CD1c-positive myeloid dendritic cell (primary cell): Measurements from ENCODE around the gene PLEKHM2.

ENCODE experiments used
- DNase-seq: peaks from one replicate; pipeline ENCODE4 v3.0.0-alpha.2; 2016; ENCODE audit errors: extremely low spot score

Gene PLEKHM2

DNA sequence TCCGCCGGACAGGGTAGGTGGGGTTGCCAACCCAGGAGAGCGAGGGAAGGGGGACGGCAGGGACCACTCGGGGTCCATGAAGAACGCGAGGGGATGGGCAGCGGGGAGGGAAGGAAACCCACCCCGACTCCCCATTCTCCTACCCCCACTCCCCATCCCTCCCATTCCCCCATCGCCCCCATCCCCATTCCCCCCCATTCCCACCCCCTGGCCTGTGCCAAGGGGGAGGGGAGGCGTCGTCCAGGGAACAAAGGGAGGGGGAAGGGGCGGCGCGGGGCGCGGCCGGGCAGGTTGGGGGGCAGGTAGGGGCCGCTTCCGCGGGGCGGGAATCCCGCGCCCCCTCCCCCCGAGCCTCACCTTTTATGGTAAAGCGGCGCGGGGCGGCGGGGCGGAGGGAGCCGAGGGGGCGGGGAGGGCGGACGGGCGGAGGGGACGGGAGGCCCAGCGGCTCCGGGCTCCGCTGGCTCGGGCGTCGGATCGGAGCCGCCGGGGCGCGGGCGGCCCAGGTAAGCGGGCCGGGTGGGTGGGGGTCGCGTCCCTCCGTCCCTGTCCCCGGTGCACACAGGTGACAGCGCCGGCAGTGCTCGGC is 74.3 kb downstream of the PLEKHM2 start, which contains the start of gene FBLIM1:
Gene FBLIM1, plus strand, starts transcription at position 453 of the 589 bp plus-strand sequence. CDS start 6,189 bp downstream, outside the sequence.
- DNase-seq = no peak

DNA sequence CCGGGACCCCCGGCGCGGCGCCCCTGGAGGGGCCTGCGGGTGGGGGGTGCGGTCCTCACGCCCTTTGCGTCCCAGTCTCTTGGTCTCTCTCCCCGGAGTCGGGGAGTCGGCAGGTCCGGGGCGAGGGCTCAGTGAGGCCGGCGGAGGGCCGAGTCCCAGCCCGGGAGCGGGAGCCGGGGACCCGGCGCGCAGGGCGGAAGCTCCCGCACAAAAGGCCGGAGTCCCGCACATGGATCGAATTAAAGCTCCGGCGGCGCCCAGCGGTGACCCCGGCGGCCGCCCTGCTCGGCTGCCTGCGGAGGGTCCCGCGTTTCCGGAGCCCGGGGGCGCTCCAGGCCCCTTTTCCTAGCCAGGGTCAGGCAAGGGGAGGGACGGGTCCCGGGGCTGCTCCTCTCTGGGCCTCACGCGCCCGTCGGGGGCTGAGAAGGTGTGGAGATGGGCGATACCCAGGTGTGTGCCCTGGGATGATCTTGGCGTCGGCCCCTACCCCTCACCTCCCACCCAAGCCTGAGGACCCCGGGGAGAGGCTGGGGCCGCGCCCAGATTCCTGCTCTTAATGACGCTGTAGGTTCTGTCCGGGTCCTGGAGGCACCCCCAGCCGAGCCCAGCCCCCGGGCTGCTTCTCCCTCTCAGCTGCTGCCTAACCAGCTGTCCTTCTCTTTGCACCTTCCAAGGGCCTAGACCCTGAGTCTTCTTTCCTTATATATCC is 75.0 kb downstream of the PLEKHM2 start:
- no peak for DNase-seq

DNA sequence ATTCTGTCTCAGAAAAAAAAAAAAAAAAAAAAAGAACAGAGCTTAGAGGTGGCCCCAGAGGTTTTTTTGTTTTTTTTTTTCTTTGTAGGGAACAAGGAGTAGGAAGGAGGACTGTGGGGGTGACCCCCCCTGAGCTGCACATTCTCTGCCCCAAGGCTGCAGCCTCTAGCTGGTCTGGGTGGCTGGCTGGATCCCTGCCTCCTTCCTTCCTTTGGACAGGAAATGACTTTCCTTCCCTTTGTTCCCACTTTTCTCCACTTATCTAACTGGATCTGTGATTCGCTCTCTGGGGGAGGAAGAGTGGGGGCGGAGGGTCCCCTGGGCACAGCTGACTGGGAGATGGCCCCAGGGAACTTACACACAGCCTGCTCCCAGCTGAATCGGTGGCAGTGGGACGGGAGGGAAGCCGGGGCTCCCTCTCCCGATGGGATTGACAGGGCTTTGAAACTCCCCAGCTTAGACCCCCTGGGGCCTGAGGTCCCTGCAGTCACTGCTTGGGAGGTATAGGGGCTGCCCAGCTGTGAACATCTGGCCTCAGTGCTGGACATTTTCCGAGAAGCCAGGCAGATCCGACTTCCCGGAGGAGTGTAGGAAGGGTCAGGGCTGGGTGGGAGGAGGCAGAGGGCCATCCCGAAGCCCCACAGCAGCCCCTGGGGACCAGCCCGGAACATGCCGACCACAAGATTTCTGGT is 76.5 kb downstream of the PLEKHM2 start:
- no peak for DNase-seq

DNA sequence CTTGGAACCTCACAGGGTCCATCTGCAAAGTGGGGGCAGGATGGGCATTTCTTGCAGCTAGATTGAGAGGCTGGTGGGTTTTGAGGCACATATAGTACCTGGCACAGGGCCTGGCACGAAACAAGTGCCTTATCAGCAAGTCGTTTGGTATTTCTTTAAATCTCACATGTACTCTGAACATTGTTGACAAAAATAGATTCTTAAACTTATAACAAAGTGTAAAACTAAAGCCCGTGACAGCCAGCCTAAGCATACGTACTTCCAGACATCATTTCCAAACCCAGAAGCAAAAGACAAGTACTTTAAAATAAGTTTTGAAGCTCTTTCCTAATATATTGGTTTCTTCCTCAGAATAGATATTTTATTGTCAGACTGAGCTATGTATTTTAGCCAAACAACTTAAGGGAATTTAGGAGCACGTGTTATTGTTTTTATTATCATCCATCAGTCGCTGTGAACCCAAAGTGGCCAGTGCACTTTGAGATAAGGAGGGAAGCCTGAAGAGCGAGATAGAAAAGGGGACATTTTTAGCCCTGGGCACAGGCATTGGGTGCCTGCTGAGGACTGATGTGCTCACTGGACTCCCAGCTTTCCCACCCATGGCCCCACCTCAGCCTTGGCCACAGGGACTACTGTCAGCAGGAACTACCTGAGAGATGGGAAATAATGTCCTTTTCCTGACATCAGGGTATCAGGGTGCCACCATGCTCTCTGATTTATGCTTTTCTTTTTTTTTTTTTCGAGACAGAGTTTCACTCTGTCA is 77.4 kb downstream of the PLEKHM2 start:
- DNase-seq = no peak

DNA sequence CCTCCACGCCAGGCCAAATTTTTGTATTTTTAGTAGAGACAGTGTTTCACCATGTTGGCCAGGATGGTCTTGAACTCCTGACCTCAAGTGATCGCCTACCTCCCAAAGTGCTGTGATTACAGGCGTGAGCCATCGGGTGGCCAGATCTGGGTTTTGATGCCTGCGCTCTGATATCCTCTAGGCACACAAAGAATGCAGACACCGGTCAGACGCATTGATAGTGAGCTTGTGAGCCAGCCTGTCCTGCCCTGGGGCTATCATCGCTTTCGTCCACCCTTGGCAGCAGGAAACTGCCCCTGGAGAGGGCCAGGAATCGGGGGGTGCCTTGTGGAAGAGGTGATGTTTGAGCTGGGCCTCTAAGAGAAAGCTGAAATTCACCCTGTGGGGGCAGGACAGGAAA is 78.4 kb downstream of the PLEKHM2 start:
- DNase-seq = no peak

DNA sequence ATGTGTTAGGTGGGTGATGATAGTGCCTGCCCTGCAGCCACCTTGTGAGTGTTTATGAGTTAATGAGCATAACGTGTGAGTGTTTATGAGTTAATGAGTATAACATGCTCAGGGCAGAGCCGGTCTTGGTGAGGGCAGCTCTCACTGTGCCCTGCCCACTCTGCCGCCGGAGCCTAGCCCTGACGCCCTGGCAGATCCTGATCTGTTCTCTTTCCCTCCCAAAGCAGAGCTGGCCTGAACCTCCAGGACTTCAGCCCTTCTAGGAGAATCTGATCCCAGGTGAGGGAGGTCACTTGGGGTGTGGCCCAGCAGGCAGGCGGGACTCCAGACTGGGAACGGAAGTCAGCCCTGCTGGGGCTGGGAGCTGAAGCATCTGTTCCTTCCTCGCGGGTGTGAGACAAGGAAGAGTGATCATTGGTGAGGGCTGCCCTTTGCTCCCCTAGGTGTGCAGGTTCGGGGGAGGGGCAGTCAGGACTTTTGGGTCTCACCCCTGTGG is 80.2 kb downstream of the PLEKHM2 start:
- no peak for DNase-seq

DNA sequence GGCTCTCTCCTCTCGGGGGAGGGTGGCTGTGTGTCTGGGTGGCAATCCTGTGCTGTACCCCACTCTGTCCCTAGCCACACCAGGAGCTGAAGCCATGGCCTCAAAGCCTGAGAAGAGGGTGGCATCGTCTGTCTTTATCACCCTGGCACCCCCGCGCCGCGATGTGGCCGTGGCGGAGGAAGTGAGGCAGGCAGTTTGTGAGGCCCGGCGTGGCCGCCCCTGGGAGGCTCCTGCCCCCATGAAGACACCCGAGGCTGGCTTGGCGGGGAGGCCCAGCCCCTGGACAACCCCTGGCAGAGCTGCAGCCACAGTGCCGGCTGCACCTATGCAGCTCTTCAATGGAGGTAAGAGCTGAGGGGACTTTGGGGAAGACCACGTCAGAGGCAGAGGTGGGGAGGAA is 80.8 kb downstream of the PLEKHM2 start:
- DNase-seq = no peak

DNA sequence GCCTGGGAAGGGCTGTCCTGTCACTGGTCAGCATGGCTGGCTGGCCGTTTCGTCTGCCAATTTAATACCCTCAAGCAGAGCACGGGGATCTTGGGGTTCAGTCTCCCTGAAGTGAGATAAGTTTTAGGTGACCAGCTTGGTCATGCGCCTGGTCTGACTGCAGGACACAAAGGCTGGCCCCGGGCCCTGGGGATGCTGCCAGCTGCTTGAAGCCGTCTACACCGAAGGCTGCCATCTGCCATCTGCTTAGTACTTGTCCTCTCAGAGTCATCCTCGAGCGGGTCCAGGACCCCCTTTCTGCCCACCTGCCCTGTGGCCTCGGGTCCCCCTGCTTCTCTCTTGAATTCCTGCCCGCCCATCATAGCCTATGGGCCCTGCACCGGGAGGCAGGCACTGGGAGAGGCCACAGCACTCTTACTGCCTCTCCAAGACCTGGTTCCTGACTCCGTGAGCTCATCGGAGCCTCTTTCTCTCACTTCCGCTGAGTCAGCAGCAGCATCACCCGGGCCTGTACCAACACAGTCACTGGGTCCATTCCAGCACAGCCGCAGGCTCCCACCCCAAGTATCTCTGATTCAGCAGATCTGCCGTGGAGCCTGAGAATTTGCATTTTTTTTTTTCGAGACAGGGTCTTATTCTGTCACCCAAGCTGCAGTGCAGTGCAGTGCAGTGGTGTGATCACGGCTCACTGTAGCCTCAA is 81.5 kb downstream of the PLEKHM2 start:
- no peak for DNase-seq

DNA sequence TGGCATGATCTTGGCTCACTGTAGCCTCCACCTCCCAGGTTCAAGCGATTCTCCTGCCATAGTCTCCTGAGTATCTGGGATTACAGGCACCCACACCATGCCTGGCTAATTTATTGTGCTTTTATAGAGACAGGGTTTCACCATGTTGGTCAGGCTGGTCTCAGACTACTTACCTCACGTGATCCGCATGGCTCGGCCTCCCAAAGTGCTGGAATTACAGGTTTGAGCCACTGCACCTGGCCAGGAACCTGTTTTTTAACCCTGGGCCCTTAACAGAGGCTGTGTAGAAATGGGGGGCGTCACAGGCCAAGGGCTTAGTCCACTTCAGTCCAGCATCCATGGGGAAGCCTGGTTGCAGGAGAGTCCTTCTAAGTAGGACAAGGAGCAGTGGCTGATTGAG is 83.8 kb downstream of the PLEKHM2 start:
- DNase-seq = no peak

DNA sequence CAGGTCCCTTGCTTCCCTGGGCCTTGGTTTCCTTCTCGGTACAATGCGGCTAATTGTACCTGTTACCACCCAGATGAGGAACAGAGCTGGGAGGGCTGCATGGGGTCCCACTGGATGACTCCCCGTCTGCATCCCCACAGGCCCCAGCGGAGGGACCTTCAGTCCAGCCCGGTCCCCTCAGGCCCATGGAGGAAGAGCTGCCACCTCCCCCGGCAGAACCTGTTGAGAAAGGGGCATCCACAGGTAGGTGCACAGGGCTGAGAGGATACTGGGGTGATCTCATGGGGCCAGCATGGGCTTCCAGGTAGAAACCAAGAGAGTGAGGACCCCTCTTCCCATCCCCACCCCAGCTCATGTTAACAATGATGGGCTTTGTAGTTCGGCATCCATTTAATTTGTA is 84.3 kb downstream of the PLEKHM2 start:
- no peak for DNase-seq

DNA sequence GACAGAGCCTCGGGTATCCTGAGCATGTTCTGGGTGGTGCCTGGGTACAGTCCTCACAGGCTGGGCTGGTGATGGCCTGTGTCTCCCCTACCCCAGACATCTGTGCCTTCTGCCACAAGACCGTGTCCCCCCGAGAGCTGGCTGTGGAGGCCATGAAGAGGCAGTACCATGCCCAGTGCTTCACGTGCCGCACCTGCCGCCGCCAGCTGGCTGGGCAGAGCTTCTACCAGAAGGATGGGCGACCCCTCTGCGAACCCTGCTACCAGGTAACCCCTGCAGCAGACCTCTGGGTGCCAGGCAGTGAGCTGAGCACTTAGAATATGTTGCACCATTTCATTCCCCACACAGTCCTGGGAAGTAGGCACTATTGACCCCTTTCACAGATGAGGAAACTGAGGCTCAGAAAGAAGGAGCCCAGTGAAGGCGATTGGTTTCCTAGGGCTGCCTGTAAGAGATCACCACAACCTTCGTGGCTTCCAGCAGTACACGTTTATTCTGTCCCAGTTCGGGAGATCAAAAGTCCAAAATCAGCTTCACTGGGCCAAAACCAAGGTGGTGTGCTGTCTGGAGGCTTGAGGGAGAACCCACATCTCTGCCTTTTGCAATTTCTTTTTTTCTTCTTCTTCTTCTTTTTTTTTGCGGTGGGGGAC is 86.3 kb downstream of the PLEKHM2 start:
- no peak for DNase-seq

DNA sequence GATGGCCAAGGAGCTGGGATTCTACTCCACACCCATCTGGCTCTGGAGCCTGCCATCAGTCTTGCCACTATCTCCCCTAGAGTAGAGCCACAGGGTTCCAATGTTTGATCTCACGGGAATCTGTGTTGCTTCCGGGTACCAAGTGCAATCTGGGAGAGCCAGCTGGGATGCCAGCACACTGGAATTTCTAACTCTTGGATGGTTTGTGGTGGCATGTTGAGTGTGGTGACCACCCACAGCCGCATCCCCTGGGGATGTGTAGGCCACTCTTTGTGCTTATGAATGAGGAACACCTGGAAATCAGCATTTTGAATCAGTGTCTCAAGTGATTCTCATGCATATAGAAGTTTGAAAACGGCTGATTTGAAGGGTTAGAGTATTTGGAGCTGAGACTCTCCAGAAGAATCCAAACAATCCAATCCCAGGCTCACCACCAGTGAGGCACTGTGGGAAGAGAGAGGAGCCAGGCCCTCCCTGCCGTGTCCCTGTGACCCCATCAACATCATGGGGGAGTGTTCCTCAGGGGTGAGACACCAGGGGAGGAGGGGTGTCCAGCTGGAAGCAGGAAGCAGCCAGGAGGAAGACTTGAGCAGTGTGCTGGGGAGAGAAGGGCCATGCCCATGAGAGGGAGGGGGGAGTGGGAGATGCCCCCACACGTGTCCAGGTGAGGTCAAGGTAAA is 87.9 kb downstream of the PLEKHM2 start:
- DNase-seq = no peak

DNA sequence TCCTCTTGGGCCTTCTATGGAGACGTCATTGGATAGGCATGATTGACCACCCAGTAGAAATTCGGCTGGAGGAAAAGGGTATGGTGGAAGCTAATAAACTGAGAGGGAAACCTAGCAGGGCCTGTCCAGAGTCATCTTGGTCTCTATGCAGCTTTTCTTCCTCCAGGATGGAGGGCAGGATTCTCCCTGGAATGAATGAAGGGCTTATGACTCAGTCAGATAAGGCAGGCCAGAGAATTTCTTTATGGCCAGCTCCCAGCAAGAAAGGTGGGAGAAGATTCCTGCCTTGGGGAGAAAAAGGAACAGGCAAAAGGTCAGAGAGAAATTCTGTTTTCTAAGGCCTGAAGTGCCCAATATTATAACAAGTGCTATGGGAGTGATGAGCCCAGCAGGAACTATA is 91.6 kb downstream of the PLEKHM2 start:
- no peak for DNase-seq

DNA sequence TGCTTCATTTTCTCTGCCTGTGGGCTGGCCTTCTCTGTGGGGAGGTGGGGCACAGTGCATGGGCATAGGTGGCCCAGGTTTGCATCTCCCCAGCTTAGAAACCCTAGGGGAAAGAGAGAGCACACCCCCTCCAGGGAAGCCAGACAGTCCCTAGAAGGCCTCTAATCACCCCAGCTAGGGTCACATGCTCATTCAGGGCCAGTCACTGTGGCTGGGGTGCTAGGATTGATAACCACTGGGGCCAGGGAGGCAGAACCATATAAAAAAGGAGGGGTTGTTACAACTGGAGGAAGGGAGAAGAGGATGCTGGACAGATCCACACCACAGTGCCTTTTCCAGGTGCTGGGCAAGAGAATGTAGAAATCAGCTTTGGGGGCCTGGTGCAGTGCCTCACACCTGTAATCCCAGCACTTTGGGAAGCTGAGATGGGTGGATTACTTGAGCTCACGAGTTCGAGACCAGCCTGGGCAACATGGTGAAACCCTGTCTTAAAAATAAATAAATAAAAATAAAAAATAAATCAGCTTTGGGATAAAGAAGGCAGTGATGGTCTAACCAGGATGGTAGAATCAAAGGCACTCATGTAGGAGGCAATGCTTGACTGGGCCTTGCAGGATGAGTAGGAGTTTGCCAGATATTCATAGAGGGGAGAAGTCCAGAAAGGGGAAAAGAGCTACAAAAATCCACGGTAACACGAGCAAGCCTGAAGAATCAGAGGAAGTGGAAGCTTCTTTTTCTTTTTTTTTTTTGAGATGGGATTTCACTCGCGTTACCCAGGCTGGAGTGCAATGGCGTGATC is 94.0 kb downstream of the PLEKHM2 start:
- DNase-seq = no peak
